ENCODE measurements around the gene AFAP1L1.
A peak's percentile ranks its signal among the peaks of the same experiment; 100 is the strongest.

AFAP1L1 gene

GRCh38 chr5:149317281-149318048 lies 45.8 kb downstream of the AFAP1L1 start:
- peak; percentile 56 for DNase-seq

GRCh38 chr5:149319174-149319573 lies 47.5 kb downstream of the AFAP1L1 start:
- DNase-seq: no peak

GRCh38 chr5:149320791-149321330 lies 49.2 kb downstream of the AFAP1L1 start:
- DNase-seq: peak; percentile 96

- no peak for DNase-seq
Measured at GRCh38 chr5:149322518-149322917, 50.9 kb downstream of the AFAP1L1 start.

- no peak for DNase-seq
Measured at GRCh38 chr5:149323210-149323609, 51.6 kb downstream of the AFAP1L1 start.

- DNase-seq: no peak
Measured at GRCh38 chr5:149323621-149324205, 52.1 kb downstream of the AFAP1L1 start.

GRCh38 chr5:149324641-149325040 lies 53.0 kb downstream of the AFAP1L1 start:
- DNase-seq: no peak

GRCh38 chr5:149325166-149325735 lies 53.6 kb downstream of the AFAP1L1 start:
- DNase-seq: peak; percentile 18

GRCh38 chr5:149325894-149326293 lies 54.2 kb downstream of the AFAP1L1 start:
- DNase-seq: no peak

- DNase-seq: no peak
Measured at GRCh38 chr5:149326611-149327010, 55.0 kb downstream of the AFAP1L1 start.

GRCh38 chr5:149328177-149328576 lies 56.5 kb downstream of the AFAP1L1 start:
- DNase-seq: no peak

- DNase-seq: peak; percentile 29
Measured at GRCh38 chr5:149333711-149334443, 62.2 kb downstream of the AFAP1L1 start.

- DNase-seq: no peak
Measured at GRCh38 chr5:149337736-149338135, 66.1 kb downstream of the AFAP1L1 start.

GRCh38 chr5:149338364-149338763 lies 66.7 kb downstream of the AFAP1L1 start:
- DNase-seq: no peak

- no peak for DNase-seq
Measured at GRCh38 chr5:149340920-149341319, 69.3 kb downstream of the AFAP1L1 start.

- DNase-seq: no peak
Measured at GRCh38 chr5:149341876-149342275, 70.2 kb downstream of the AFAP1L1 start.

GRCh38 chr5:149344151-149344550 lies 72.5 kb downstream of the AFAP1L1 start:
- no peak for DNase-seq

- peak; percentile 98 for DNase-seq
Measured at GRCh38 chr5:149345147-149345891, 73.7 kb downstream of the AFAP1L1 start, which contains the start of gene GRPEL2. TSS of gene GRPEL2 (plus strand) at chr5:149345499. CDS start at chr5:149345540, 41 bp downstream.

GRCh38 chr5:149345892-149346222 lies 74.2 kb downstream of the AFAP1L1 start:
- peak; percentile 36 for DNase-seq

GRCh38 chr5:149348518-149348917 lies 76.9 kb downstream of the AFAP1L1 start:
- no peak for DNase-seq

GRCh38 chr5:149349382-149349781 lies 77.7 kb downstream of the AFAP1L1 start:
- DNase-seq: no peak

- DNase-seq: no peak
Measured at GRCh38 chr5:149352169-149352568, 80.5 kb downstream of the AFAP1L1 start.

- no peak for DNase-seq
Measured at GRCh38 chr5:149353911-149354310, 82.3 kb downstream of the AFAP1L1 start.

Measured in EL (cell line).